ENCODE measurements around the gene PARVB. TPM values are rescaled to one million over a fixed set of nuclear protein-coding genes. Genes with fewer than 3 reads are reported as not detected.

The PARVB gene
- total and polyA plus RNA-seq, 9 donors = 12.3 to 62.9 (median 39.1) TPM

GRCh38 chr22:43992331-43992821 lies 31.7 kb upstream of the PARVB start:
- WGBS, 3 donors = 72 to 73% (median 72%) methylated on average over 16 of the region's 16 CpGs
- TF ChIP-seq CTCF (IDR thresholded peaks at IDR 0.05) = no peak
- no peak for TF ChIP-seq EP300 (IDR thresholded peaks at IDR 0.05)
- TF ChIP-seq POLR2A (IDR thresholded peaks at IDR 0.05) = no peak
- no peaks in the 10 kb centered on the region for H3K36me3 ChIP-seq

GRCh38 chr22:43993072-43993760 lies 30.9 kb upstream of the PARVB start:
- H3K36me3 ChIP-seq = no peaks in the 10 kb centered on the region
- H3K4me3 ChIP-seq = no peak overlapping the region
- no peak for TF ChIP-seq POLR2A (IDR thresholded peaks at IDR 0.05)
- TF ChIP-seq EP300 (IDR thresholded peaks at IDR 0.05) = no peak
- peak; percentile 84 to 89 (median 85) for TF ChIP-seq CTCF (IDR thresholded peaks at IDR 0.05)
- intact Hi-C loops (cut with DNase I) = loop anchor here in 3 of 4 donors (5.0 kb wide), 1 partner anchor 634 kb away; no protein-coding TSS in a partner anchor
- no peaks in the 10 kb centered on the region for H3K27me3 ChIP-seq
- H3K27ac ChIP-seq = no peak overlapping the region
- WGBS, 3 donors = 25 to 29% (median 26%) methylated on average over 20 of the region's 20 CpGs
- H3K9me3 ChIP-seq = no peaks in the 10 kb centered on the region
- DNase-seq = peak; percentile 51 to 78 (median 64)
- peaks cover under 1% of the 10 kb centered on the region for H3K4me1 ChIP-seq (ENCODE audit: insufficient read depth)

More at GRCh38 chr22:43992331-43992821, 31.7 kb upstream of the PARVB start:
- H3K4me1 ChIP-seq (ENCODE audit: insufficient read depth) = no peaks in the 10 kb centered on the region
- no peaks in the 10 kb centered on the region for H3K27me3 ChIP-seq
- no peak overlapping the region for H3K27ac ChIP-seq
- no peaks in the 10 kb centered on the region for H3K9me3 ChIP-seq
- H3K4me3 ChIP-seq = no peak overlapping the region
- no peak for DNase-seq
- intact Hi-C loops (cut with DNase I) = loop anchor here in 3 of 4 donors (5.0 kb wide), 1 partner anchor 635 kb away; no protein-coding TSS in a partner anchor

GRCh38 chr22:43994006-43994405 lies 30.1 kb upstream of the PARVB start:
- H3K27me3 ChIP-seq = no peaks in the 10 kb centered on the region
- no peak overlapping the region for H3K4me3 ChIP-seq
- intact Hi-C loops (cut with DNase I) = loop anchor here (2.0 to 5.0 kb wide), 3 partner anchors 89 to 633 kb away; no protein-coding TSS in a partner anchor
- no peak overlapping the region for H3K27ac ChIP-seq
- H3K9me3 ChIP-seq = no peaks in the 10 kb centered on the region
- WGBS, 3 donors = 90 to 95% (median 93%) methylated on average over 11 of the region's 11 CpGs
- TF ChIP-seq EP300 (IDR thresholded peaks at IDR 0.05) (no peak), CTCF (IDR thresholded peaks at IDR 0.05) (no peak), POLR2A (IDR thresholded peaks at IDR 0.05) (no peak)
- H3K4me1 ChIP-seq (ENCODE audit: insufficient read depth) = peaks cover 5% of the 10 kb centered on the region
- DNase-seq = no peak
- H3K36me3 ChIP-seq = no peaks in the 10 kb centered on the region

GRCh38 chr22:43994416-43994815 lies 29.7 kb upstream of the PARVB start:
- H3K4me1 ChIP-seq (ENCODE audit: insufficient read depth) = peaks cover 5% of the 10 kb centered on the region

More at GRCh38 chr22:43994416-43994815, 29.7 kb upstream of the PARVB start:
- 86 to 91% (median 87%) methylated on average over 9 of the region's 9 CpGs for whole genome bisulfite sequencing, 3 donors
- Histone ChIP-seq H3K4me3 (no peak overlapping the region), H3K27ac (no peak overlapping the region), H3K27me3 (no peaks in the 10 kb centered on the region), H3K9me3 (no peaks in the 10 kb centered on the region), H3K36me3 (no peaks in the 10 kb centered on the region)
- no peak for DNase-seq
- no peak for TF ChIP-seq EP300 (IDR thresholded peaks at IDR 0.05)
- intact Hi-C loops (cut with DNase I) = loop anchor here (2.0 to 5.0 kb wide), 3 partner anchors 88 to 633 kb away; no protein-coding TSS in a partner anchor
